HEK293 (cell line): ENCODE data around the gene SEPTIN3.
A peak's percentile ranks its signal among the peaks of the same experiment; 100 is the strongest.

Experiments used
- CTCF ChIA-PET: fragments of 350-600 bp; formaldehyde crosslinking; extraction: SDS; loops from one replicate; lab custom pipeline; 2021; ENCODE audit warnings: antibody characterized with exemption; lab: Yijun Ruan, JAX
- POLR2A ChIA-PET: fragments of 300-600 bp; formaldehyde crosslinking; extraction: SDS; loops from one replicate; lab custom pipeline; 2020; ENCODE audit warnings: antibody characterized with exemption, inconsistent platforms; lab: Yijun Ruan, JAX
- H3K27ac ChIP-seq: fragments of 200-500 bp; sonication (Bioruptor generic); 2 replicates; pipeline ENCODE4 v1.5.1; 2014; ENCODE audit warnings: low read depth, low read length, control low read depth, inconsistent platforms; ENCODE audit errors: extremely low read depth
- H3K36me3 ChIP-seq, 2 experiments: fragments of 200-500 bp in 1 of 2; sonication (Bioruptor generic) in 1 of 2; 1 replicate in 1 of 2; 2 replicates in 1 of 2; pipeline ENCODE4 v1.5.1; 2014 to 2017; ENCODE audit warnings: inconsistent platforms in 2 of 2, low read length in 2 of 2; ENCODE audit not compliant: control insufficient read depth in 2 of 2, insufficient read depth in 1 of 2
- H3K4me1 ChIP-seq: fragments of 200-500 bp; sonication (Bioruptor generic); 2 replicates; pipeline ENCODE4 v1.5.1; 2014; ENCODE audit warnings: mild to moderate bottlenecking, low read length, inconsistent platforms; ENCODE audit not compliant: control insufficient read depth, insufficient read depth
- H3K4me3 ChIP-seq: 2 replicates; pipeline ENCODE4 v1.5.1; 2011; ENCODE audit warnings: low read depth, mild to moderate bottlenecking, control low read depth, low read length, moderate library complexity
- H3K9me3 ChIP-seq: fragments of 200-500 bp; sonication (Bioruptor generic); 2 replicates; pipeline ENCODE4 v1.5.1; 2014; ENCODE audit warnings: low read depth, low read length, inconsistent platforms; ENCODE audit not compliant: control insufficient read depth, insufficient read depth
- EGR2 ChIP-seq: fragments of 450-650 bp; formaldehyde crosslinking; IDR thresholded peaks from 2 replicates; pipeline ENCODE4 v1.5.1; 2016; ENCODE audit warnings: low read depth, missing biosample characterization, missing genetic modification characterization
- GLIS1 ChIP-seq: fragments of 450-650 bp; formaldehyde crosslinking; IDR thresholded peaks from 2 replicates; pipeline ENCODE4 v1.5.1; 2016; ENCODE audit warnings: missing biosample characterization, missing genetic modification characterization
- GLIS2 ChIP-seq: fragments of 450-650 bp; formaldehyde crosslinking; IDR thresholded peaks from 2 replicates; pipeline ENCODE4 v1.5.1; 2016; ENCODE audit warnings: missing biosample characterization, missing genetic modification characterization
- PRDM10 ChIP-seq: fragments of 450-650 bp; formaldehyde crosslinking; IDR thresholded peaks from 2 replicates; pipeline ENCODE4 v1.5.1; 2016; ENCODE audit warnings: missing biosample characterization, missing genetic modification characterization
- PRDM2 ChIP-seq: fragments of 450-650 bp; formaldehyde crosslinking; IDR thresholded peaks from 2 replicates; pipeline ENCODE4 v1.5.1; 2016; ENCODE audit warnings: missing biosample characterization, missing genetic modification characterization, borderline replicate concordance
- ZNF146 ChIP-seq: fragments of 450-650 bp; formaldehyde crosslinking; IDR thresholded peaks from 2 replicates; pipeline ENCODE4 v1.5.1; 2016; ENCODE audit warnings: missing biosample characterization, missing genetic modification characterization
- ZNF175 ChIP-seq: fragments of 450-650 bp; formaldehyde crosslinking; IDR thresholded peaks from 2 replicates; pipeline ENCODE4 v1.5.1; 2016; ENCODE audit warnings: missing biosample characterization, missing genetic modification characterization
- ZNF18 ChIP-seq: fragments of 450-650 bp; formaldehyde crosslinking; IDR thresholded peaks from 2 replicates; pipeline ENCODE4 v1.5.1; 2016; ENCODE audit warnings: missing biosample characterization, missing genetic modification characterization
- ZNF426 ChIP-seq: fragments of 450-650 bp; formaldehyde crosslinking; IDR thresholded peaks from 2 replicates; pipeline ENCODE4 v1.5.1; 2017; ENCODE audit warnings: missing biosample characterization, missing genetic modification characterization, mild to moderate bottlenecking, inconsistent platforms, moderate library complexity
- ZNF501 ChIP-seq: fragments of 450-650 bp; formaldehyde crosslinking; IDR thresholded peaks from 2 replicates; pipeline ENCODE4 v1.5.1; 2016; ENCODE audit warnings: missing biosample characterization, missing genetic modification characterization
- ZNF514 ChIP-seq: fragments of 450-650 bp; formaldehyde crosslinking; IDR thresholded peaks from 2 replicates; pipeline ENCODE4 v1.5.1; 2016; ENCODE audit warnings: missing biosample characterization, missing genetic modification characterization
- ZNF529 ChIP-seq: fragments of 450-650 bp; formaldehyde crosslinking; IDR thresholded peaks from 2 replicates; pipeline ENCODE4 v1.5.1; 2017; ENCODE audit warnings: missing genetic modification characterization, missing biosample characterization; ENCODE audit not compliant: insufficient replicate concordance
- ZNF544 ChIP-seq: fragments of 450-650 bp; formaldehyde crosslinking; IDR thresholded peaks from 2 replicates; pipeline ENCODE4 v1.5.0; 2017; ENCODE audit warnings: missing biosample characterization, missing genetic modification characterization
- ZNF623 ChIP-seq: fragments of 450-650 bp; formaldehyde crosslinking; IDR thresholded peaks from 2 replicates; pipeline ENCODE4 v1.5.1; 2016; ENCODE audit warnings: missing biosample characterization, missing genetic modification characterization
- ZNF670 ChIP-seq: fragments of 450-650 bp; formaldehyde crosslinking; IDR thresholded peaks from 2 replicates; pipeline ENCODE4 v1.5.1; 2016; ENCODE audit warnings: missing biosample characterization, missing genetic modification characterization, low read depth
- ZSCAN30 ChIP-seq: fragments of 450-650 bp; IDR thresholded peaks from 2 replicates; pipeline ENCODE4 v1.5.1; 2018; ENCODE audit warnings: missing biosample characterization, mild to moderate bottlenecking, missing genetic modification characterization, moderate library complexity
- ZSCAN4 ChIP-seq: fragments of 450-650 bp; formaldehyde crosslinking; IDR thresholded peaks from 2 replicates; pipeline ENCODE4 v1.5.1; 2017; ENCODE audit warnings: missing biosample characterization, missing genetic modification characterization
- ZXDB ChIP-seq: fragments of 450-650 bp; formaldehyde crosslinking; IDR thresholded peaks from 2 replicates; pipeline ENCODE4 v1.5.1; 2016; ENCODE audit warnings: missing biosample characterization, missing genetic modification characterization

Gene SEPTIN3

GRCh38 chr22:41935015-41935351 lies 34.3 kb upstream of the SEPTIN3 start (continued):
- TF ChIP-seq ZXDB (tag by site-specific recombination) (no peak), GLIS2 (peak; percentile 24; the same call in 1 of the 2 replicates), ZSCAN30 (tag by site-specific recombination) (no peak), GLIS1 (tag by site-specific recombination) (0 out of 2 replicates have a peak, but pooled peaks have one; percentile 5), ZNF514 (tag by site-specific recombination) (no peak), PRDM10 (tag by site-specific recombination) (no peak)

- H3K4me3 ChIP-seq = no peak overlapping the region
- CTCF ChIA-PET = no interaction called here
- no peak overlapping the region for H3K27ac ChIP-seq
- no peak for TF ChIP-seq ZNF623
- TF ChIP-seq ZNF670 (tag by site-specific recombination) = no peak
- no peak for TF ChIP-seq ZNF529 (tag by site-specific recombination)
- TF ChIP-seq ZNF544 = no peak
- TF ChIP-seq PRDM2 (tag by site-specific recombination) = no peak
- TF ChIP-seq ZNF175 (tag by site-specific recombination) = no peak
- no peak for TF ChIP-seq ZNF18 (tag by site-specific recombination)
- TF ChIP-seq ZNF146 = no peak
- TF ChIP-seq ZNF501 (tag by site-specific recombination) = no peak
- no peak for TF ChIP-seq ZNF426 (tag by site-specific recombination)
- TF ChIP-seq ZSCAN4 (tag by site-specific recombination) = no peak
- TF ChIP-seq EGR2 (tag by site-specific recombination) = no peak
- TF ChIP-seq, all 188 proteins: peak for 0
- POLR2A ChIA-PET = interaction anchor here (0.7 to 4.6 kb wide), 4 partner anchors 8 to 11 kb away, joined by 4 to 31 read pairs (median 8); partner anchors contain the start of gene CENPM
- no peaks in the 10 kb centered on the region for H3K9me3 ChIP-seq
- H3K4me1 ChIP-seq = no peaks in the 10 kb centered on the region
- H3K36me3 ChIP-seq = peaks cover 31 to 78% of the 10 kb centered on the region in 2 experiments; a peak in 2 of 3 replicates
Measured at GRCh38 chr22:41935509-41935908, 33.7 kb upstream of the SEPTIN3 start.
